Measurements from ENCODE around the gene PPP3R1. TPM values are rescaled to one million over a fixed set of nuclear protein-coding genes. Genes with fewer than 3 reads are reported as not detected.
A peak's percentile ranks its signal among the peaks of the same experiment; 100 is the strongest.

PPP3R1 gene
- total RNA-seq, 2 experiments from 2014 or later, result 69.8 to 70.3 TPM

- H3K36me3 Mint-ChIP-seq (ENCODE audit: low read depth), result peaks cover 30% of the 10 kb centered on the region
- Histone ChIP-seq H3K9me3 (ENCODE audit: control insufficient read depth in 1 of 2, insufficient read depth in 1 of 2, low read length in 2 of 2) (no peaks in the 10 kb centered on the region), H3K27ac (ENCODE audit: low read depth in 1 of 2, low read length in 2 of 2) (peak overlapping the region; percentile 90 to 92), H3K27me3 (ENCODE audit: control insufficient read depth in 1 of 2, insufficient read depth in 2 of 2, low read length in 2 of 2) (no peaks in the 10 kb centered on the region), H3K4me1 (ENCODE audit: insufficient read depth, low read length) (peaks cover 33% of the 10 kb centered on the region), H3K36me3 (ENCODE audit: insufficient read depth, low read length) (no peaks in the 10 kb centered on the region), H3K4me3 (ENCODE audit: low read length) (peak overlapping the region; percentile 84)
- ATAC-seq (ENCODE audit: poor library complexity) (peak; percentile 2), DNase-seq (peak in 13 of 14 experiments; percentile 5 to 71 (median 33))
- intact Hi-C loops (cut with DNase I, micrococcal nuclease), result loop anchor here (1.0 to 5.0 kb wide), 4 partner anchors 45 to 190 kb away; partner anchors contain the start of genes PNO1 (in 2 of the 2) and C1D (in 1 of the 2)
- H3K27ac Mint-ChIP-seq, result no peak overlapping the region
- POLR2A ChIA-PET, result interaction anchor here (0.6 to 6.2 kb wide), 23 partner anchors 14 to 514 kb away, joined by 3 to 95 read pairs (median 4); partner anchors contain the start of genes APLF, C1D, FBXO48 and PNO1
- peaks cover 50% of the 10 kb centered on the region for H3K4me1 Mint-ChIP-seq (ENCODE audit: low read depth)
- H3K9me3 Mint-ChIP-seq, result no peaks in the 10 kb centered on the region
- peaks cover 5% of the 10 kb centered on the region for H3K27me3 Mint-ChIP-seq
- TF ChIP-seq, protein P1, sequence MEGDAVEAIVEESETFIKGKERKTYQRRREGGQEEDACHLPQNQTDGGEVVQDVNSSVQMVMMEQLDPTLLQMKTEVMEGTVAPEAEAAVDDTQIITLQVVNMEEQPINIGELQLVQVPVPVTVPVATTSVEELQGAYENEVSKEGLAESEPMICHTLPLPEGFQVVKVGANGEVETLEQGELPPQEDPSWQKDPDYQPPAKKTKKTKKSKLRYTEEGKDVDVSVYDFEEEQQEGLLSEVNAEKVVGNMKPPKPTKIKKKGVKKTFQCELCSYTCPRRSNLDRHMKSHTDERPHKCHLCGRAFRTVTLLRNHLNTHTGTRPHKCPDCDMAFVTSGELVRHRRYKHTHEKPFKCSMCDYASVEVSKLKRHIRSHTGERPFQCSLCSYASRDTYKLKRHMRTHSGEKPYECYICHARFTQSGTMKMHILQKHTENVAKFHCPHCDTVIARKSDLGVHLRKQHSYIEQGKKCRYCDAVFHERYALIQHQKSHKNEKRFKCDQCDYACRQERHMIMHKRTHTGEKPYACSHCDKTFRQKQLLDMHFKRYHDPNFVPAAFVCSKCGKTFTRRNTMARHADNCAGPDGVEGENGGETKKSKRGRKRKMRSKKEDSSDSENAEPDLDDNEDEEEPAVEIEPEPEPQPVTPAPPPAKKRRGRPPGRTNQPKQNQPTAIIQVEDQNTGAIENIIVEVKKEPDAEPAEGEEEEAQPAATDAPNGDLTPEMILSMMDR (IDR thresholded peaks at IDR 0.05), result no peak
- peak overlapping the region; percentile 99 for H3K4me3 Mint-ChIP-seq
- CTCF ChIA-PET, result interaction anchor here (1.0 to 3.5 kb wide), 3 partner anchors 51 to 56 kb away, joined by 3 to 12 read pairs (median 3); no protein-coding TSS in a partner anchor
Measured at GRCh38 chr2:68251855-68252399, 405 bp downstream of the PPP3R1 start.

DNA sequence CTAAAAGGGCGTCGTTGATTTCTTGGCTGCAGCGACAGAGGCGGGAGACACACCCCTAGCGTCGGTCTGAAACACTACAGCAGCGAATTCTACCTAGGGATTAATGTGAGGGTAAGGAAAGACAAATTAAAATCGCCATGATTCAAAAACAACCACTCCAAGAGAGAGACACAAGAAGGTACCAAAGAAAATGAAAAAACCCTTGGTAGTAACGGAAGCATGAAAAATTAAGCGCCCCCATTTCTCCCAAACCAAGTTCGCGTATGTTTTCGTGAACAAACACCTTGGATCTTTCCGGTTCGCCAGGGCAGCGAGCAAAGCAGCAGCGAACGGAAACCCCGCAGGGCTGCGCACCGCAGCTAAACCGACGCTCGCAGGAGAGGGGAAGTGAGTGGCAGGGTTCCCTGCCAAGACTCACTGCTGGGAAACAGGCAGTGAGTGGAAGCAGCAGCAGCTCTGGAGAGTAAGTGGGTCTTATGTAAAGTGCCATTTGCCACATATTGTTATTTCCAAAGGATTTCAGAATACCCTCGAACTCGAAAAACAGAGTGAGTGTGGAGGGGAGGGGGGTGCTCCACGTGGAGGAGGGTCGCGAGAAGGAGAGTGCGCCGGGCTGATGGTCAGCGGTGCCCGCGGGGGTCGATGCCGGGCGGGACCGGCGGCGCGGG is 1.0 kb downstream of the PPP3R1 start:
- peak overlapping the region; percentile 94 for H3K4me3 Mint-ChIP-seq
- Histone ChIP-seq H3K27me3 (ENCODE audit: control insufficient read depth in 1 of 2, insufficient read depth in 2 of 2, low read length in 2 of 2) (no peaks in the 10 kb centered on the region), H3K9me3 (ENCODE audit: control insufficient read depth in 1 of 2, insufficient read depth in 1 of 2, low read length in 2 of 2) (no peaks in the 10 kb centered on the region), H3K36me3 (ENCODE audit: insufficient read depth, low read length) (no peaks in the 10 kb centered on the region), H3K27ac (ENCODE audit: low read depth in 1 of 2, low read length in 2 of 2) (peak overlapping the region; percentile 90 to 92), H3K4me1 (ENCODE audit: insufficient read depth, low read length) (peaks cover 39% of the 10 kb centered on the region), H3K4me3 (ENCODE audit: low read length) (peak overlapping the region; percentile 84)
- H3K27ac Mint-ChIP-seq, result no peak overlapping the region
- peaks cover 5% of the 10 kb centered on the region for H3K27me3 Mint-ChIP-seq
- peaks cover 30% of the 10 kb centered on the region for H3K36me3 Mint-ChIP-seq (ENCODE audit: low read depth)
- TF ChIP-seq, protein P1 (IDR thresholded peaks at IDR 0.05), result peak; percentile 80
- CTCF ChIA-PET, result interaction anchor here (1.0 to 1.7 kb wide), 3 partner anchors 51 to 63 kb away, joined by 3 to 4 read pairs (median 3); no protein-coding TSS in a partner anchor
- POLR2A ChIA-PET, result interaction anchor here (0.6 to 6.2 kb wide), 15 partner anchors 13 to 490 kb away, joined by 3 to 95 read pairs (median 4); partner anchors contain the start of gene PNO1
- H3K9me3 Mint-ChIP-seq, result no peaks in the 10 kb centered on the region
- ATAC-seq (ENCODE audit: poor library complexity) (peak; percentile 72), DNase-seq (peak; percentile 60 to 94 (median 70))
- peaks cover 50% of the 10 kb centered on the region for H3K4me1 Mint-ChIP-seq (ENCODE audit: low read depth)
- intact Hi-C loops (cut with DNase I, micrococcal nuclease), result loop anchor here (1.0 to 5.0 kb wide), 4 partner anchors 45 to 189 kb away; partner anchors contain the start of genes C1D (in 1 of the 2) and PNO1 (in 1 of the 2)

DNA sequence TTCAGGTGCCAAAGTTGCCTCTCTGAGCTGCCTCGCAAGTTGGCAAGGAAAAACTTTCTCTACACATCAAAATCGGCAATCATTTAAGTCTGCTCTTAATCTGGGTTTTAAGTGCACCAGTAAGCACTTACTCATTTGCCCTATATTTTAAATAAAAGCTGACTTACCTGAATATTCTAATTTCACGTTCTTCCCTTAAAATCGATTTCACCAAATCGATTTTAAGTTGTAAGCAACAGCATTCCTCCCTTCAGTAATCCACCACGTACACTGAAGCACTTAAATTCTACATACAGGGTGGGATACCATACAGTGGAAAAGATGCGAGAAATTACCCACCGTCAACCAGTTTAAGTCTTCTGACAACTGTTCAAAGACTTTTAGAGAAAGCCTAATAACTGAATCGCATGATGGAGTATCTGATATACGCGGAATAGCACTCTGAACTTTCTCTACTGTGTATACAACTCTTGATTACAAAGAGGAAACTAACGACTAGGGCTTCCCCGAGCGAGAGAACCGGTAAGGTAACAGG is 1.6 kb downstream of the PPP3R1 start:
- intact Hi-C loops (cut with DNase I, micrococcal nuclease), result loop anchor here (1.0 to 5.0 kb wide), 4 partner anchors 44 to 188 kb away; partner anchors contain the start of genes C1D (in 1 of the 2) and PNO1 (in 1 of the 2)
- POLR2A ChIA-PET, result interaction anchor here (0.6 to 6.2 kb wide), 14 partner anchors 14 to 471 kb away, joined by 3 to 95 read pairs (median 4); partner anchors contain the start of gene PNO1
- peaks cover 30% of the 10 kb centered on the region for H3K36me3 Mint-ChIP-seq (ENCODE audit: low read depth)
- Histone ChIP-seq H3K36me3 (ENCODE audit: insufficient read depth, low read length) (no peaks in the 10 kb centered on the region), H3K4me3 (ENCODE audit: low read length) (peak overlapping the region; percentile 84), H3K27ac (ENCODE audit: low read depth in 1 of 2, low read length in 2 of 2) (peak overlapping the region; percentile 90 to 92), H3K4me1 (ENCODE audit: insufficient read depth, low read length) (peaks cover 41% of the 10 kb centered on the region), H3K9me3 (ENCODE audit: control insufficient read depth in 1 of 2, insufficient read depth in 1 of 2, low read length in 2 of 2) (no peaks in the 10 kb centered on the region), H3K27me3 (ENCODE audit: control insufficient read depth in 1 of 2, insufficient read depth in 2 of 2, low read length in 2 of 2) (no peaks in the 10 kb centered on the region)
- TF ChIP-seq, protein P1 (IDR thresholded peaks at IDR 0.05), result no peak
- H3K27me3 Mint-ChIP-seq, result peaks cover 5% of the 10 kb centered on the region
- H3K4me1 Mint-ChIP-seq (ENCODE audit: low read depth), result peaks cover 46% of the 10 kb centered on the region
- peak overlapping the region; percentile 94 for H3K4me3 Mint-ChIP-seq
- CTCF ChIA-PET, result interaction anchor here (0.6 to 1.7 kb wide), 9 partner anchors 9 to 128 kb away, joined by 3 to 5 read pairs (median 3); no protein-coding TSS in a partner anchor
- no peak for ATAC-seq (ENCODE audit: poor library complexity)
- peak in 2 of 14 experiments; percentile 21 to 27 for DNase-seq
- no peaks in the 10 kb centered on the region for H3K9me3 Mint-ChIP-seq
- H3K27ac Mint-ChIP-seq, result no peak overlapping the region

All from CD4-positive, alpha-beta T cell (primary cell).